OCI-LY3 (cell line): ENCODE data around the gene NOP9.

Source experiments
- EZH2phosphoT487 ChIP-seq: fragments of 200-600 bp; shearing (Covaris generic); IDR thresholded peaks from 2 replicates; pipeline ENCODE4 v1.6.1; 2018; ENCODE audit warnings: antibody characterized with exemption, mixed run types, low read depth
- TF ChIP-seq, protein P1 (sequence below): fragments of 200-600, 300-600 bp; sonication (generic); IDR thresholded peaks from 2 replicates; pipeline ENCODE4 v1.5.1; 2014; ENCODE audit warnings: antibody characterized with exemption, low read length, low read depth

DNA sequence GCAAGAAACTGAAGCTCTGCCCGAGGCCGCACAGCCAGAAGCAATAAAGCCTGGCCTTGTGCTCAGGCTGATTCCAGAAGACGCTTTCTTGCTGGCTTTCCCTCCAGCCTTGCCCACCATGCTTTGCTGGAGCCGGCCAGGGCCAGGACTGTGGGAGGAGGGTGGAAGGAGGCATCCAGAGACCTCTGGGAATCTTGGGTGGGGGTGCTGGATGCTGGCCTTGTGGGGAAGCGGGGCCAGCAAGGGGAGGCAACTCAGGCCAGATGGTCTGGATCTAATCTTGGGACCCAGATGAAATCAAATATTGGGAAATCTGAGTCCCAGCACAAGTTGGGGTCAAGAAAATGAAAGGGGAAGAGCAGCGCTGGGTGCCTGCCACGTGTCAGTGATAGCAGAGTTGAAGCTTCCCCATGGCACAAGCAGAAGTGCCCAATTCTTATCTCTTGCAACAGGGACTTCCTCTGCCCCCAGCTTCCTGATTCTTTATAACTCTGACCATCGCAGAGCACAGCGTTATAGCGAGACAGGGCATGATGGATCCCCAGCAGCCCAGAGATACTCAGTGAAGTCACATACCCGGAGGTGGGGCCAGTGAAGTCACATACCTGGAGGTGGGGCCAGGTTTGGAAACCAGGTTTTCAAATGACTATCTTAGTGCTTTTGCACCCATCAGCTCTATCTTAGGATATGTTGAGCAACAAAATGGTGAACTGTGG, 21.9 kb upstream of the NOP9 start:
- TF ChIP-seq, protein P1, sequence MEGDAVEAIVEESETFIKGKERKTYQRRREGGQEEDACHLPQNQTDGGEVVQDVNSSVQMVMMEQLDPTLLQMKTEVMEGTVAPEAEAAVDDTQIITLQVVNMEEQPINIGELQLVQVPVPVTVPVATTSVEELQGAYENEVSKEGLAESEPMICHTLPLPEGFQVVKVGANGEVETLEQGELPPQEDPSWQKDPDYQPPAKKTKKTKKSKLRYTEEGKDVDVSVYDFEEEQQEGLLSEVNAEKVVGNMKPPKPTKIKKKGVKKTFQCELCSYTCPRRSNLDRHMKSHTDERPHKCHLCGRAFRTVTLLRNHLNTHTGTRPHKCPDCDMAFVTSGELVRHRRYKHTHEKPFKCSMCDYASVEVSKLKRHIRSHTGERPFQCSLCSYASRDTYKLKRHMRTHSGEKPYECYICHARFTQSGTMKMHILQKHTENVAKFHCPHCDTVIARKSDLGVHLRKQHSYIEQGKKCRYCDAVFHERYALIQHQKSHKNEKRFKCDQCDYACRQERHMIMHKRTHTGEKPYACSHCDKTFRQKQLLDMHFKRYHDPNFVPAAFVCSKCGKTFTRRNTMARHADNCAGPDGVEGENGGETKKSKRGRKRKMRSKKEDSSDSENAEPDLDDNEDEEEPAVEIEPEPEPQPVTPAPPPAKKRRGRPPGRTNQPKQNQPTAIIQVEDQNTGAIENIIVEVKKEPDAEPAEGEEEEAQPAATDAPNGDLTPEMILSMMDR: no peak
- TF ChIP-seq EZH2phosphoT487: no peak
